ENCODE results near the gene ZNF780B.

ZNF780B gene

DNA sequence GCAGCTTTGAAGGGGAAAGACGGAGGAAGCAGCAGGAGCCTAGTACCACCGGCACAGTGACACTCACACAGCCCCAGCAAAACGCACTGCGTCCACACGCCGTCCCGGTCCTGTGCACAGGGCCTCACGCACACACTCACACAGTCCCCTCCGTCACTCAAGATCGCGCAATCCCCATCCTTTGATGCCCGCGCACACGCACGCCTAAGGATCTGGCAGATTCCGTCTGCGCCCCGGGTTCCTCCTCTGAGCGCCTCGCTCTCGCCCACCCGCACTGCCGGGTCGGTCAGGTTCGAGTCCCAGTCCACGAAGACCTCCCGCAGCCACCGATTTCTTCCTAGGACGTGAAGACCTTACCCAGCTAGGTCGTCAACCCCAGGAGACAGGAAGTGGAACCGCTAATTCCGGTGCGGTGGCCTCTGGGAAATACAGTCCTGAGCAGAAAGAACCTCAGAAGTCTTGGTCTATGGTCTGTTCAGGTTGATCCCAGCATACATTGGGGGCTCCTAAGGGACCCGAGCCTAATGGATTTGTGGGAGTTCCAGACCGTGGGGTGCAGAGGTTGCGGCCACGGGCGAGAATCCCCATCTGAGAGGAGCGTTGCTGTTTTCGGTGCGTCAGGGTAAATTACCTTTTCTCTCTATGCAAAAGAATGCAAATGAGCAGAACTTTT, at the start of gene ZNF780B:
TSS of gene ZNF780B (minus strand) at position 400 of the 673 bp plus-strand sequence. CDS start 5,899 bp downstream, outside the sequence.
- DNase-seq (ENCODE audit: insufficient read length, low spot score) (peak; percentile 42), FAIRE-seq (peak; percentile 73)
- TF ChIP-seq, protein P1, sequence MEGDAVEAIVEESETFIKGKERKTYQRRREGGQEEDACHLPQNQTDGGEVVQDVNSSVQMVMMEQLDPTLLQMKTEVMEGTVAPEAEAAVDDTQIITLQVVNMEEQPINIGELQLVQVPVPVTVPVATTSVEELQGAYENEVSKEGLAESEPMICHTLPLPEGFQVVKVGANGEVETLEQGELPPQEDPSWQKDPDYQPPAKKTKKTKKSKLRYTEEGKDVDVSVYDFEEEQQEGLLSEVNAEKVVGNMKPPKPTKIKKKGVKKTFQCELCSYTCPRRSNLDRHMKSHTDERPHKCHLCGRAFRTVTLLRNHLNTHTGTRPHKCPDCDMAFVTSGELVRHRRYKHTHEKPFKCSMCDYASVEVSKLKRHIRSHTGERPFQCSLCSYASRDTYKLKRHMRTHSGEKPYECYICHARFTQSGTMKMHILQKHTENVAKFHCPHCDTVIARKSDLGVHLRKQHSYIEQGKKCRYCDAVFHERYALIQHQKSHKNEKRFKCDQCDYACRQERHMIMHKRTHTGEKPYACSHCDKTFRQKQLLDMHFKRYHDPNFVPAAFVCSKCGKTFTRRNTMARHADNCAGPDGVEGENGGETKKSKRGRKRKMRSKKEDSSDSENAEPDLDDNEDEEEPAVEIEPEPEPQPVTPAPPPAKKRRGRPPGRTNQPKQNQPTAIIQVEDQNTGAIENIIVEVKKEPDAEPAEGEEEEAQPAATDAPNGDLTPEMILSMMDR (IDR thresholded peaks at IDR 0.05; ENCODE audit: insufficient read depth, missing control alignments): no peak

DNA sequence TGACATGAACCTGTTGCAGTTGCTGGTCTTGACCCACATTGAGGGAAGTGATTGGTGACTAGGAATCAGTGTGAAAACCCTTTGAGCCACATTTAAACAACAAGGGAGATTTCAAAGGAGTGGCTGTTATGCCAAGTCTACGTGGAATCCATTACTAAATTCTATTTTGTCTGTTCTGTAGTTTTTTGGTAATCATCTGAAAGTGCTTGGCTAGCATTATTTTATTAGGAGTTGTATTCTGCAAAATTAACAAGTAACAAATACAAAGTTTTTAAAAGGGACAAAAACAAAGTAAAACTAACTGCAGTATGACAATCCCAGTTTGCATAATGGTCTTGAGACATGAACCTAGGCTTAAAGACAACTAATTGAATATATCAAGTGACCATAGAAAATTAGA, 48.7 kb upstream of the ZNF780B start:
- TF ChIP-seq, protein P1 (IDR thresholded peaks at IDR 0.05; ENCODE audit: insufficient read depth, missing control alignments): no peak
- DNase-seq (ENCODE audit: insufficient read length, low spot score): no peak
- no peak for FAIRE-seq

DNA sequence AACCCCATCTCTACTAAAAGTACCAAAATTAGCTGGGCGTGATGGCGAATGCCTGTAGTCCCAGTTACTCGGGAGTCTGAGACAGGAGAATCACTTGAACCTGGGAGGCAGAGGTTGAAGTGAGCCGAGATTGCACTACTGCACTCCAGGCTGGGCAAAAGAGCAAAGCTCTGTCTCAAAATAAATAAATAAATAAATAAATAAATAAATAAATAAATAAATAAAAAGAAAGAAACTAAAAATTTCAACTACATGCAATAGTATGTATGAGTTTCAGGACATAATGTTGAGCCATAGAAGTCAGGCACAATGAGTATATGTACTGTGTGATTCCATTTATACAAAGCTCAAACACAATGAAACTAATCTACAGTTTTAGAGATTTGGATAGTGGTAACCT, 47.6 kb upstream of the ZNF780B start:
- FAIRE-seq: no peak
- TF ChIP-seq, protein P1 (IDR thresholded peaks at IDR 0.05; ENCODE audit: insufficient read depth, missing control alignments): no peak

DNA sequence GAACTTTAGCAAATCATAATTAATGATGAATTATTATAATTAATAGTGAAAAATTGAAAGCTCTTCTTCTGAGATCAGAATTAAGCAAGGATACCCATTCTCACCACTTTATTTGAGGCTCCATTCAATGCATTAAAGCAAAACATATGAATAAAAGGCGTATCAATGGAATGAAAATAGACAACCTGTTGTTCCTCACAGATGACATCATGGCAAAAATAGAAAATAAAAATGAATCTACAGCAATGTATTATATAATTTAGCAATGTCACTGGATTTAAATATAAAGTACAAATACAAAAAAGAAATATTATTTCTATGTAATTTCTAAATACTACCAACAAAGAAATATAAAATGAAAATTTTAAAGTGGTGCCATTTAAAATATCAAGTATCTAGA, 45.8 kb upstream of the ZNF780B start:
- DNase-seq (ENCODE audit: insufficient read length, low spot score) (no peak), FAIRE-seq (no peak)
- TF ChIP-seq, protein P1 (IDR thresholded peaks at IDR 0.05; ENCODE audit: insufficient read depth, missing control alignments): no peak

More for the DNA sequence above, 47.6 kb upstream of the ZNF780B start:
- no peak for DNase-seq (ENCODE audit: insufficient read length, low spot score)

DNA sequence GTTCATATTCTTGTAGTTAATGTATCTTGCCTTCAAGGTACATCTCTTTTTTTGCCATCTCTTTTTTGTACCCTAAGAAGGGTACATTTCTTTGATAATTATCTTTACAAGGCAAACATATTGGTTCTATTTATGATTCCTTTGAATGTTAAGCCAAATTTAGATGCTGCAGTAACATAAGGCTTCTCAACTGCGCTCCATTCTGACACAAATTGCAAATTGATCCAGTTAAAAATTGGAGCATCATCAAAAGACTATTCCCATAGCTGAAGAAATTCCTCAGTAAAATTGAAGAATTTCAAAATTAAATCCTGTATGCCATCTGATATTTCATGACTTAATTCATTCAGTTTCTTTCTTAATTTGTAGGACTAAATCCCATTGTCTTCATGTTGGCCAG, 37.4 kb upstream of the ZNF780B start:
- TF ChIP-seq, protein P1 (IDR thresholded peaks at IDR 0.05; ENCODE audit: insufficient read depth, missing control alignments): no peak
- FAIRE-seq (no peak), DNase-seq (ENCODE audit: insufficient read length, low spot score) (no peak)

DNA sequence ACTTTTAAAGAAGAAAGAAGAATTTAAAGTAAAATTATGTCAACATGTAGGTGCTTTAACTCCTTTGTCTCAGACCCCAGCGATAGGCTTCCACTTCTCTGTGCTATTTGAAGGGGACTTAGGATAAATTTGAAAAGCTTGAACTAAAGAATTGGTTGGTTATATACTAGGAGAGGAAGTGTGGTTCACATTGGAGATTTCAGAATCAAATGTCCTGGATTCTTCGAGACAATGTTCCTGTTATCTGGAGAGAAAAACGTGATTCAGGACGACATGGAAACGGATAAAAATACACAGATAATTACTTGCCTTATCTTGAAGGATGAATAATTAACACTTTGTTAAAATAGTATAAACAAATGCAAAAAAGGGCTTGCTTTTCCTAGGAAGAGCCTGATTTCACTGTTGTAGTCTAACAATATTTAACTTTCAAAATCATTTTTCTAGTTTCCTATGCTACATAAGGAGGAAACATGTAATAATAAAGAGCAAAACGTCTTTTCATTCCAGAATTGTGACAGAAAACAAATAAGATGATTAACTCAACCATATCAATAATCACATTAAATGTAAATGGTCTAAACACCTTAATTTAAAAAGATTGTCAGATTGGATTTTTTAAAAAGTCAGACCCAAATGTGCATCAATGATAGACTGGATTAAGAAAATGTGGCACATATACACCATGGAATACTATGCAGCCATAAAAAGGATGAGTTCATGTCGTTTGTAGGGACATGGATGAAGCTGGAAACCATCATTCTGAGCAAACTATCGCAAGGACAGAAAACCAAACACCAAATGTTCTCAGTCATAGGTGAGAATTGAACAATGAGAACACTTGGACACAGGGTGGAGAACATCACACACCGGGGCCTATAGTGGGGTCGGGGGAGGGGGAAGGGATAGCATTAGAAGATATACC, 35.4 kb upstream of the ZNF780B start:
- DNase-seq (ENCODE audit: insufficient read length, low spot score) (no peak), FAIRE-seq (no peak)
- TF ChIP-seq, protein P1 (IDR thresholded peaks at IDR 0.05; ENCODE audit: insufficient read depth, missing control alignments): no peak

All from D721Med (cell line).